ENCODE data around the gene WDR37. TPM values are rescaled to one million over a fixed set of nuclear protein-coding genes. Genes with fewer than 3 reads are reported as not detected.

The WDR37 gene
- total and polyA plus RNA-seq, 2 donors (not counting 1 experiment from before 2014, with no cell fraction given) = 17.3 to 33.2 TPM

DNA sequence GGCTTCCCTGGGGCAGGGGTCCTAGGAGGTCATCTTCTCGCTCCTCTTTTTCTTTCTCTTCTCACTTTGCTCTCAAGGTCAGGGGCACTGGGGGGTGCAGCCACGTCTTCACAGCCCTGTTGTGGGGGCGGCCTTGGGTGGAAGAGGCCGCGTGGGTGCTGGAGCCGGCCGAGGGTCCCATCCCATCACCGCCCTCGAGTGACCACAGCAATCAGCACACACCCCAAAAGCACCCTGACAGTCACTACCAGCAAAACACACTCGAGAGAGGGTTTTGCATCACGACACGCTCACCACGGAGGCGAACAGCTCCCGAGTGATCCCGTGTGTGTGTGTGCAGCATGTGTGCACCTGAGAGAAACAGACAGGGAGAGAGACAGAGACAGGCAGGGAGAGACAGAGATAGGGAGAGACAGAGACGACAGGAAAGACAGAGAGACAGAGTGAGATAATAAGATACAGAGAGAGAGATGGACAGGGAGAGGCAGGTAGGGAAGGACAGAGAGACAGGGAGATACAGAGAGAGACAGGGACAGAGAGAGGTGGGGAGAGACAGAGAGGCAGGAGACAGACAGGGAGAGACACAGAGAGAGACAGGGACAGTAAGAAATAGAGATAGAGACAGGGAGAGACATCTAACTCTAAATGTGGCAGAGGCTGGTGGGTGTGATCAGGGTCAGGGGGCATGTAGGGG is 100.9 kb downstream of the WDR37 start:
- no peak for DNase-seq
- 94% methylated on average over 9 of the region's 17 CpGs for WGBS (ENCODE audit: insufficient coverage)
- Histone ChIP-seq H3K9ac (ENCODE audit: low read length) (no peak overlapping the region), H3K27ac (ENCODE audit: low read length in 2 of 2) (no peak overlapping the region), H3K27me3 (replicated peaks in 1 of 4; ENCODE audit: control extremely low read depth in 1 of 4, control insufficient read depth in 3 of 4, insufficient read depth in 4 of 4, low read length in 3 of 4) (no peaks in the 10 kb centered on the region), H4K20me1 (ENCODE audit: control insufficient read depth, insufficient read depth, low read length, poor library complexity, severe bottlenecking) (no peaks in the 10 kb centered on the region), H3K79me2 (ENCODE audit: control insufficient read depth, insufficient read depth, low read length) (no peaks in the 10 kb centered on the region), H3K4me3 (ENCODE audit: control extremely low read depth in 1 of 5, extremely low read depth in 1 of 5, insufficient read depth in 1 of 5, low read depth in 2 of 5, low read length in 4 of 5) (no peak overlapping the region), H3K4me2 (replicated peaks; ENCODE audit: low read depth, low read length, poor library complexity, severe bottlenecking) (no peak overlapping the region), H3K9me3 (ENCODE audit: control extremely low read depth in 1 of 3, control insufficient read depth in 2 of 3, insufficient read depth in 1 of 3, low read length in 2 of 3) (peaks cover 0 to 4% (median 0%) of the 10 kb centered on the region in 3 donors), H3K36me3 (replicated peaks in 1 of 2; ENCODE audit: control extremely low read depth in 1 of 2, control insufficient read depth in 1 of 2, extremely low read depth in 1 of 2, insufficient read depth in 2 of 2, low read length in 1 of 2) (no peaks in the 10 kb centered on the region), H3K4me1 (ENCODE audit: control insufficient read depth in 2 of 2, insufficient read depth in 2 of 2, low read length in 2 of 2) (no peaks in the 10 kb centered on the region), H2AFZ (ENCODE audit: insufficient read depth, low read depth, low read length, poor library complexity, severe bottlenecking) (no peak overlapping the region)
- ATAC-seq (ENCODE audit: low read depth) = no peak
- Mint-ChIP-seq H3K4me3 (no peak overlapping the region), H3K4me1 (peaks cover 1% of the 10 kb centered on the region), H3K27me3 (peaks cover 24% of the 10 kb centered on the region), H3K27ac (no peak overlapping the region), H3K9me3 (ENCODE audit: insufficient read depth) (no peaks in the 10 kb centered on the region)
- TF ChIP-seq EZH2 (IDR thresholded peaks at IDR 0.05; ENCODE audit: borderline replicate concordance, insufficient read depth, low read depth, low read length, poor library complexity, severe bottlenecking) = no peak
- TF ChIP-seq, protein P1, sequence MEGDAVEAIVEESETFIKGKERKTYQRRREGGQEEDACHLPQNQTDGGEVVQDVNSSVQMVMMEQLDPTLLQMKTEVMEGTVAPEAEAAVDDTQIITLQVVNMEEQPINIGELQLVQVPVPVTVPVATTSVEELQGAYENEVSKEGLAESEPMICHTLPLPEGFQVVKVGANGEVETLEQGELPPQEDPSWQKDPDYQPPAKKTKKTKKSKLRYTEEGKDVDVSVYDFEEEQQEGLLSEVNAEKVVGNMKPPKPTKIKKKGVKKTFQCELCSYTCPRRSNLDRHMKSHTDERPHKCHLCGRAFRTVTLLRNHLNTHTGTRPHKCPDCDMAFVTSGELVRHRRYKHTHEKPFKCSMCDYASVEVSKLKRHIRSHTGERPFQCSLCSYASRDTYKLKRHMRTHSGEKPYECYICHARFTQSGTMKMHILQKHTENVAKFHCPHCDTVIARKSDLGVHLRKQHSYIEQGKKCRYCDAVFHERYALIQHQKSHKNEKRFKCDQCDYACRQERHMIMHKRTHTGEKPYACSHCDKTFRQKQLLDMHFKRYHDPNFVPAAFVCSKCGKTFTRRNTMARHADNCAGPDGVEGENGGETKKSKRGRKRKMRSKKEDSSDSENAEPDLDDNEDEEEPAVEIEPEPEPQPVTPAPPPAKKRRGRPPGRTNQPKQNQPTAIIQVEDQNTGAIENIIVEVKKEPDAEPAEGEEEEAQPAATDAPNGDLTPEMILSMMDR (IDR thresholded peaks at IDR 0.05) = no peak
- intact Hi-C loops (cut with micrococcal nuclease) = no loop called here
- CTCF ChIA-PET = no interaction called here
- POLR2A ChIA-PET = no interaction called here

DNA sequence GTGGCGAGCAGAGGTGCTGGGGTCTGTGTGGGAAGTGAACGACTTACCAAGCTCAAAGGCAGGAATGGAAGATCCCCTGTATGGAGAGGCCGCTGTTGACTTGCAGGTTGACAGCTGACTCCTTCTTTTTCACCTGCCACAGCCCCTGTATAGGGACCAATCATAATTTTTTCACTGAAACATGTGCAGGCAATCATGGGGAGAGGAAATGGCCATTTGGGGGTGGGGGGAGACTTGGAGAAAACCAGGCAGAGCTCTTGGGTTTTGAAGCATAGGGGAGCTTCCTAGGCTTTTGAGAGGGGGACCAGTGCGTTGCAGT is 101.4 kb downstream of the WDR37 start:
- Histone ChIP-seq H3K9ac (ENCODE audit: low read length) (no peak overlapping the region), H3K9me3 (ENCODE audit: control extremely low read depth in 1 of 3, control insufficient read depth in 2 of 3, insufficient read depth in 1 of 3, low read length in 2 of 3) (peaks cover 0 to 4% (median 0%) of the 10 kb centered on the region in 3 donors), H4K20me1 (ENCODE audit: control insufficient read depth, insufficient read depth, low read length, poor library complexity, severe bottlenecking) (no peaks in the 10 kb centered on the region), H3K4me2 (replicated peaks; ENCODE audit: low read depth, low read length, poor library complexity, severe bottlenecking) (no peak overlapping the region), H3K4me3 (ENCODE audit: control extremely low read depth in 1 of 5, extremely low read depth in 1 of 5, insufficient read depth in 1 of 5, low read depth in 2 of 5, low read length in 4 of 5) (no peak overlapping the region), H3K4me1 (ENCODE audit: control insufficient read depth in 2 of 2, insufficient read depth in 2 of 2, low read length in 2 of 2) (no peaks in the 10 kb centered on the region), H3K79me2 (ENCODE audit: control insufficient read depth, insufficient read depth, low read length) (no peaks in the 10 kb centered on the region), H3K36me3 (replicated peaks in 1 of 2; ENCODE audit: control extremely low read depth in 1 of 2, control insufficient read depth in 1 of 2, extremely low read depth in 1 of 2, insufficient read depth in 2 of 2, low read length in 1 of 2) (no peaks in the 10 kb centered on the region), H3K27me3 (replicated peaks in 1 of 4; ENCODE audit: control extremely low read depth in 1 of 4, control insufficient read depth in 3 of 4, insufficient read depth in 4 of 4, low read length in 3 of 4) (no peaks in the 10 kb centered on the region), H3K27ac (ENCODE audit: low read length in 2 of 2) (no peak overlapping the region), H2AFZ (ENCODE audit: insufficient read depth, low read depth, low read length, poor library complexity, severe bottlenecking) (no peak overlapping the region)
- 100% methylated on average over 1 of the region's 4 CpGs for WGBS (ENCODE audit: insufficient coverage)
- no peak for DNase-seq
- no peaks in the 10 kb centered on the region for H3K9me3 Mint-ChIP-seq (ENCODE audit: insufficient read depth)
- POLR2A ChIA-PET = no interaction called here
- ATAC-seq (ENCODE audit: low read depth) = no peak
- TF ChIP-seq EZH2 (IDR thresholded peaks at IDR 0.05; ENCODE audit: borderline replicate concordance, insufficient read depth, low read depth, low read length, poor library complexity, severe bottlenecking) = no peak
- TF ChIP-seq, protein P1 (IDR thresholded peaks at IDR 0.05) = no peak
- no peak overlapping the region for H3K4me3 Mint-ChIP-seq
- peaks cover 1% of the 10 kb centered on the region for H3K4me1 Mint-ChIP-seq
- peaks cover 24% of the 10 kb centered on the region for H3K27me3 Mint-ChIP-seq
- CTCF ChIA-PET = no interaction called here
- intact Hi-C loops (cut with micrococcal nuclease) = no loop called here
- H3K27ac Mint-ChIP-seq = no peak overlapping the region

All from B cell (primary cell).